Measurements from ENCODE around the gene PRDM16. TPM values are rescaled to one million over a fixed set of nuclear protein-coding genes. Genes with fewer than 3 reads are reported as not detected.

PRDM16 gene
- total RNA-seq, 1 experiment from 2014 or later: 5.3 TPM

- no peak overlapping the region for H3K4me3 ChIP-seq (ENCODE audit: low read depth, low read length)
- H3K9me3 ChIP-seq: no peaks in the 10 kb centered on the region
- H3K36me3 Mint-ChIP-seq (ENCODE audit: insufficient read depth, unreplicated experiment): no peaks in the 10 kb centered on the region
- TF ChIP-seq, protein P1, sequence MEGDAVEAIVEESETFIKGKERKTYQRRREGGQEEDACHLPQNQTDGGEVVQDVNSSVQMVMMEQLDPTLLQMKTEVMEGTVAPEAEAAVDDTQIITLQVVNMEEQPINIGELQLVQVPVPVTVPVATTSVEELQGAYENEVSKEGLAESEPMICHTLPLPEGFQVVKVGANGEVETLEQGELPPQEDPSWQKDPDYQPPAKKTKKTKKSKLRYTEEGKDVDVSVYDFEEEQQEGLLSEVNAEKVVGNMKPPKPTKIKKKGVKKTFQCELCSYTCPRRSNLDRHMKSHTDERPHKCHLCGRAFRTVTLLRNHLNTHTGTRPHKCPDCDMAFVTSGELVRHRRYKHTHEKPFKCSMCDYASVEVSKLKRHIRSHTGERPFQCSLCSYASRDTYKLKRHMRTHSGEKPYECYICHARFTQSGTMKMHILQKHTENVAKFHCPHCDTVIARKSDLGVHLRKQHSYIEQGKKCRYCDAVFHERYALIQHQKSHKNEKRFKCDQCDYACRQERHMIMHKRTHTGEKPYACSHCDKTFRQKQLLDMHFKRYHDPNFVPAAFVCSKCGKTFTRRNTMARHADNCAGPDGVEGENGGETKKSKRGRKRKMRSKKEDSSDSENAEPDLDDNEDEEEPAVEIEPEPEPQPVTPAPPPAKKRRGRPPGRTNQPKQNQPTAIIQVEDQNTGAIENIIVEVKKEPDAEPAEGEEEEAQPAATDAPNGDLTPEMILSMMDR (IDR thresholded peaks at IDR 0.05; ENCODE audit: insufficient read depth in 1 of 2, low read depth in 1 of 2, low read length in 1 of 2, severe bottlenecking in 1 of 2, unreplicated experiment in 1 of 2): no peak
- POLR2A ChIA-PET: no interaction called here
- H3K4me3 Mint-ChIP-seq (ENCODE audit: unreplicated experiment): no peak overlapping the region
- no peaks in the 10 kb centered on the region for H3K27me3 ChIP-seq (replicated peaks; ENCODE audit: control insufficient read depth, insufficient read depth, low read length)
- H3K9me3 Mint-ChIP-seq (ENCODE audit: unreplicated experiment): no peaks in the 10 kb centered on the region
- peaks cover 4% of the 10 kb centered on the region for H3K27me3 Mint-ChIP-seq (ENCODE audit: insufficient read depth, unreplicated experiment)
- no peaks in the 10 kb centered on the region for H3K36me3 ChIP-seq (ENCODE audit: control insufficient read depth, insufficient read depth, low read length)
- intact Hi-C loops (cut with micrococcal nuclease; ENCODE audit: unreplicated experiment): loop anchor here (5.0 kb wide), 1 partner anchor 39 kb away; no protein-coding TSS in a partner anchor
- no peak for DNase-seq
- BruUV-seq (replicated peaks): no TSS peak
- no peak overlapping the region for H3K27ac Mint-ChIP-seq (ENCODE audit: unreplicated experiment)
- H3K4me1 ChIP-seq: peaks cover 3% of the 10 kb centered on the region; the same call in 1 of the 2 replicates
- CTCF ChIA-PET: no interaction called here
- no peaks in the 10 kb centered on the region for H3K4me1 Mint-ChIP-seq (ENCODE audit: low read depth, unreplicated experiment)
Observed at GRCh38 chr1:3391711-3392110, 322.7 kb downstream of the PRDM16 start.

- H3K27me3 Mint-ChIP-seq (ENCODE audit: insufficient read depth, unreplicated experiment): peaks cover under 1% of the 10 kb centered on the region
- BruUV-seq (replicated peaks): no TSS peak
- Histone ChIP-seq H3K27me3 (replicated peaks; ENCODE audit: control insufficient read depth, insufficient read depth, low read length) (no peaks in the 10 kb centered on the region), H3K9me3 (no peaks in the 10 kb centered on the region), H3K4me3 (ENCODE audit: low read depth, low read length) (peak overlapping the region; percentile 32), H3K4me1 (peaks cover 3% of the 10 kb centered on the region; the same call in 1 of the 2 replicates), H3K36me3 (ENCODE audit: control insufficient read depth, insufficient read depth, low read length) (no peaks in the 10 kb centered on the region)
- ChIA-PET CTCF (no interaction called here), POLR2A (no interaction called here)
- peak; percentile 56 to 61 for DNase-seq
- no peaks in the 10 kb centered on the region for H3K4me1 Mint-ChIP-seq (ENCODE audit: low read depth, unreplicated experiment)
- peak overlapping the region; percentile 70 for H3K4me3 Mint-ChIP-seq (ENCODE audit: unreplicated experiment)
- TF ChIP-seq, protein P1 (IDR thresholded peaks at IDR 0.05; ENCODE audit: insufficient read depth in 1 of 2, low read depth in 1 of 2, low read length in 1 of 2, severe bottlenecking in 1 of 2, unreplicated experiment in 1 of 2): no peak
- H3K36me3 Mint-ChIP-seq (ENCODE audit: insufficient read depth, unreplicated experiment): no peaks in the 10 kb centered on the region
- peak overlapping the region; percentile 32 for H3K27ac Mint-ChIP-seq (ENCODE audit: unreplicated experiment)
- intact Hi-C loops (cut with micrococcal nuclease; ENCODE audit: unreplicated experiment): loop anchor here (5.0 kb wide), 1 partner anchor 41 kb away; no protein-coding TSS in a partner anchor
- no peaks in the 10 kb centered on the region for H3K9me3 Mint-ChIP-seq (ENCODE audit: unreplicated experiment)
Observed at GRCh38 chr1:3393024-3393986, 324.3 kb downstream of the PRDM16 start.

DNA sequence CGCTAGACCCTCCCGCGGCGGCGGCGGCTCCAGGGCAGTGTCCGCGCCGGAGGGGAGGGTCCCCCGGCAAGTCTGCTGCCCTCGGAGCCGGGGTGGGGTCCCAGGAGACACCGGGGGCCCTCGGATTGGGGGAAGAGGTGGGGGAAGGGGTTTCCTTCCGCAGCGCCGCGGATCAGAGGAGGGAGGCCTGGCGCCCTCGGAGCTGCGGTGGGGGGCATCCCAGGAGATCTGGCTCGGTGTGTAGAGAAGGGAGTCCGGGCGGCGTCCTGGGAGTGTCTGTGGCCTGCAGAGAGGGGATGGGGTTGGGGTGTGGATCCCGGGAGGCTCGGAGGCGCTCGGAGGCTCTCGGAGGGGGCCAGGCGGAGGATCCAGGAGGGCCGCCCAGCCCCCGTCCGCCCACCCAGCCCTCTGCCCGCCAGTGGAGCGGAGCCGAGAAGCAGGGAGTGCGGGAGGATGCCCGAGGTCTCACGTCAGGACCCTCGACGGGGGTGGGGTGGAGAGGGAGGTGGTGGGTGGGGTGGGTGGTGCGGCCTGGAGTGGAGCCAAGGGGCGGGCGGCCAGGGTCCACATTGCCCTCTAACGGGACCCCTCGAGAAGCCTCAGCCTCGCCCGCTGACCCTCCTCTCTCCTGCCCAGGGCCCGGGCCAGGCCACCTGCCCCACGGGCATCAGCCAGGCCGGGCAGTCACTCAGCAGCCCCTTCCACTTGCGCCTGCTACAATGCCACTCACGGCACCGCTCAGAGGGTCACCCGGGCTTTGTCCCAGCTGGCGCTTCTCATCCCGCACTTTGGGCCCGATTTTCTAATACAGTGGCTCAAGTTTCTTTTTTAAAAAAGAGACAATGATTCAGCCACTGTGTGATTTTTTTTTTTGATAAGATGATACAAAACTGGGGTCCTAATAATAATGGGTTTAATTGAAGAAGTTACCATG lies 325.3 kb downstream of the PRDM16 start:
- Mint-ChIP-seq H3K4me3 (ENCODE audit: unreplicated experiment) (peak overlapping the region; percentile 70), H3K9me3 (ENCODE audit: unreplicated experiment) (no peaks in the 10 kb centered on the region), H3K36me3 (ENCODE audit: insufficient read depth, unreplicated experiment) (no peaks in the 10 kb centered on the region), H3K27me3 (ENCODE audit: insufficient read depth, unreplicated experiment) (no peaks in the 10 kb centered on the region), H3K4me1 (ENCODE audit: low read depth, unreplicated experiment) (no peaks in the 10 kb centered on the region), H3K27ac (ENCODE audit: unreplicated experiment) (no peak overlapping the region)
- no TSS peak for BruUV-seq (replicated peaks)
- intact Hi-C loops (cut with micrococcal nuclease; ENCODE audit: unreplicated experiment): loop anchor here (5.0 kb wide), 1 partner anchor 42 kb away; no protein-coding TSS in a partner anchor
- CTCF ChIA-PET: no interaction called here
- POLR2A ChIA-PET: no interaction called here
- no peaks in the 10 kb centered on the region for H3K27me3 ChIP-seq (replicated peaks; ENCODE audit: control insufficient read depth, insufficient read depth, low read length)
- no peaks in the 10 kb centered on the region for H3K9me3 ChIP-seq
- no peak for DNase-seq
- peaks cover 3% of the 10 kb centered on the region; the same call in 1 of the 2 replicates for H3K4me1 ChIP-seq
- H3K4me3 ChIP-seq (ENCODE audit: low read depth, low read length): peak overlapping the region; percentile 32
- TF ChIP-seq, protein P1 (IDR thresholded peaks at IDR 0.05; ENCODE audit: insufficient read depth in 1 of 2, low read depth in 1 of 2, low read length in 1 of 2, severe bottlenecking in 1 of 2, unreplicated experiment in 1 of 2): no peak
- no peaks in the 10 kb centered on the region for H3K36me3 ChIP-seq (ENCODE audit: control insufficient read depth, insufficient read depth, low read length)
